RWPE1 (cell line): ENCODE measurements around the gene DDIAS.

Source experiments
- CTCF ChIA-PET: fragments of 350-600 bp; sonication (Branson Sonifier 250); formaldehyde crosslinking; extraction: SDS; loops from one replicate; lab custom pipeline; 2021; lab: Yijun Ruan, JAX
- POLR2A ChIA-PET: fragments of 400-600 bp; formaldehyde crosslinking; extraction: SDS; loops from one replicate; lab custom pipeline; 2020; ENCODE audit warnings: antibody characterized with exemption; ENCODE audit not compliant: low non-redundant PET; lab: Yijun Ruan, JAX
- DNase-seq: peaks from one replicate; pipeline ENCODE4 v3.0.0; 2012; ENCODE audit warnings: low spot score
- H3K27ac ChIP-seq: fragments of 450-650 bp; 2 replicates; pipeline ENCODE4 v1.5.1; 2017
- CTCF ChIP-seq: fragments of 450-650 bp; conservative IDR thresholded peaks from 2 replicates; pipeline ENCODE4 v1.5.1; 2017; ENCODE audit warnings: low read depth, mild to moderate bottlenecking

Gene DDIAS

DNA sequence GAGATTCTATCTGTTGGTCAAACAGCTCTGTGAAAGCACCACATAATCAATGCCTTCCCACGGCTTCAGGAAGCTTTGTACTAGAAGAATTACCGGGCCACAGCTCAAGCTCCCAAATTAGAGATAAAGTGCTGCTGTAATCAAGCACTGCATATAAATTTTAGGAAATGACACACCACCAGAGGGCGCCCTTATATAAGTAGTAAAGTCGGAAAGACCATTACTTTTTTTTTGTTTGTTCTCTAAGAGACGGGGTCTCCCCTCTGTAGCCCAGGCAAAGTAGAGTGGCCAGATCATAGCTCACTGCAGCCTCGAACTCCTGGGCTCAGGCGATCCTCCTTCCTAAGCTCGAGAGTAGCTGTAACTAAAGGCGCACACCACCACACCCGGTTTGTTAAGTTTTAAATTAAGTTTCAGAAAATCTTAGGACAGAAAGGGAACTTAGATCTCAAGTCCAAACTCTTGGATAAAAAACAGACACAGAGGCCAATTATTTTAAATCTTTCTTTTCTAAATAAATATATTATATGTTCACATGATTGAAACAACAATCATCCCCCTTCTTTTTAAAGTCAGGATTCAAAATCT lies 33.9 kb upstream of the DDIAS start:
- no peak overlapping the region for H3K27ac ChIP-seq
- POLR2A ChIA-PET = no interaction called here

GRCh38 chr11:82869657-82870056 lies 31.9 kb upstream of the DDIAS start:
- ChIA-PET POLR2A (interaction anchor here (0.6 kb wide), 1 partner anchor 31 kb away, joined by 4 read pairs; the partner anchor contains the start of gene PRCP), CTCF (interaction anchor here (0.9 kb wide), 1 partner anchor 380 kb away, joined by 5 read pairs; no protein-coding TSS in a partner anchor)
- no peak for DNase-seq
- H3K27ac ChIP-seq = no peak overlapping the region
- no peak for TF ChIP-seq CTCF

More for the DNA sequence above, 33.9 kb upstream of the DDIAS start:
- CTCF ChIA-PET = interaction anchor here (0.6 to 1.7 kb wide), 26 partner anchors 12 to 953 kb away, joined by 3 to 13 read pairs (median 4); partner anchors contain the start of gene DDIAS
- TF ChIP-seq CTCF = peak; percentile 80
- peak; percentile 46 for DNase-seq

GRCh38 chr11:82871646-82872045 lies 29.9 kb upstream of the DDIAS start:
- CTCF ChIA-PET = no interaction called here
- no peak overlapping the region for H3K27ac ChIP-seq
- POLR2A ChIA-PET = no interaction called here
- TF ChIP-seq CTCF = no peak
- no peak for DNase-seq

DNA sequence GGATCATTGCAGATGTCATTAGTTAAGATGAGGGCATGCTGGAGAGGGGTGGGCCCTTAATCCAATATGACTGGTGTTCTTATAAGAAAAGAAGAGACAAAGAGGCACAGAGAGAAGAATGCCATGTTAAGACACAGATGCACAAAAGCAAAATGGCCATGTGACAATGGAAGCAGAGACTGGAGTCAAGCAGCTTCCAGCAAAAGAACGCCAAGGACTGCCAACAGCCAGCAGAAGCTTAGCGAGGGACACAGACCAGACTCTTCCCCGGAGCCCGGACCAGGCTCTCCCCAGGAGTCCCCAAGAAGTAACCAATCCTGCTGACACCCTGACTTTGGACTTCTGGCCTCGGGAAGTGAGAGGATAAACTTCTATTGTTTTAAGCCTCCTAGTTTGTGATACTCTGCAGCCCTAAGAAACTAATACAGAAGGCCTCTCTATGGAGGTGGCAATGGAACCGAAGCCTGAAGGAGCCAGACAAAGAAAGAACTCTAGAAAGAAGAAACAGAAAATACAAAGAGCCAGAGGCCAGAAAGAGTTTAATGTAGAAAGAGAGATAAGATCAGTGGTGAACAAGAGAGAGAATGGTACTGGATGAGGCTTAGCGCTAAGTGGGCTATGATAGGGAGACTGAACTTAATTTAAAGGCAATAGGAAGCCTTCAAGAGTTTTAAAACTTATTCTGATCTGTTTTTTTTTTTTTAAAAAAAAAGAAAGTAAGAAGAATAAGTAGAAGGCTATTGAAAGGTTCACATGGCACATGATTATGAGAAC lies 29.0 kb upstream of the DDIAS start:
- no peak overlapping the region for H3K27ac ChIP-seq
- ChIA-PET POLR2A (no interaction called here), CTCF (no interaction called here)
- TF ChIP-seq CTCF = no peak
- no peak for DNase-seq

DNA sequence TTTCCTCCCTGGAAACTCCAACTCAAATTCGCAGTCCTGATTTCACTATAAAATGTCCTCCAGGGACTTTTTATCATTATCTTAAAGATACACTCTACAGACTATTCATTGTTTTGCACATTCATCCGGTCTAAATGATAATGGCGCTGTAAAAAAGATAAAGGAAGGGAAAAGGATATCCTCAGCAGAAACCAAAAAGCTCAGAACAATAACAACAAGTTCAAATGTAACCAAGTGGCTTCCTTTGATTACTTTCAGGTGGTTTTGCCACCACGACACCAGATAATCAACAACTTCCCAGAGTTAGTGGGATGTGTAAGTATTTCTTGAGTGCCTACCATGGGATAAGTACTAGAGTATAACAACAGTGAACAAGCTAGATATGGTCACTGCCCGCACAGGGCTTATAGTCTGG lies 27.6 kb upstream of the DDIAS start:
- no peak for DNase-seq
- no peak for TF ChIP-seq CTCF
- ChIA-PET CTCF (no interaction called here), POLR2A (no interaction called here)
- no peak overlapping the region for H3K27ac ChIP-seq

DNA sequence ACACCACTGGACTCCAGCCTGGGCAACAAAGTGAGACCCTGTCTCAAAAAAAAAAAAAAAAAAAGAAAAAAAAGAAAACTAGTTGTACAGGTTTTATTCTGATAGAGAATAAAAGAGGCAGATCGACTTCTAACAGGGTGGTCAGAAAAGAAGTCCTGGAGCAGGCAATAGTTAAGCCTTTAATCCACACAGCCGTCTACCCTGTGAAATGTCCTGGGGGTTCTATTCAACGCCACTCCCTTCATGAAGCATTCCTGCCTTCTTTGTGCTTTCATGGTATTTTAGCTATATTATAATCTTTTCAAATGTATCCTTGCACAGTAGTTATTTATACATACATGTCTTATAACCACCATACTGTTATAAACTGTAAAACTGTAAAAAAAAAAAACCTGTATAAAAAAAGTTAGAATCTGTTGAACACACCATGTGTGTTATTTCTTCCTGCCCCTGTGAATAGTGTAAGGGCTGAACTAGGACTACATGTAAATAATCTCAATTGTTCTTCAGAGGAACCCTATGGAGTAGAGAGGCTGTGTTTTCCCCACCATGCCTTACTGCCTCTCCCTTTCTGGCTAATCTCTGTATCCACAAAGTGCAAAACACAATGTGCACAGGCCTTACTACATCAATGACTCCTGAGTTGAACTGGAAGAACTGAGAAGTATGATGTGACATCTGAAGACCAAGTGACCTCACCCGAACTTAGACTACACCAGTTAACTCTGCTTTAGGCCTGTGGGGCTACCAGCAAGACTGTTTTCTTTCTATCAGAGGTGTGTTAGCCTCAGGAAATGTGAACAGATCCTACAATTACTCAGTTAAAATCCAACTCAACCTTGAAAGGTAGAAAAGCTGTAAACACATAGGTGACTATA lies 26.7 kb upstream of the DDIAS start:
- DNase-seq = no peak
- no peak for TF ChIP-seq CTCF
- ChIA-PET CTCF (no interaction called here), POLR2A (no interaction called here)
- H3K27ac ChIP-seq = no peak overlapping the region
